Measurements from ENCODE around the gene MAP6.

Gene MAP6

GRCh38 chr11:75639762-75640181, 29.1 kb downstream of the MAP6 start:
- H3K36me3 ChIP-seq (ENCODE audit: insufficient read depth, low read length), result no peaks in the 10 kb centered on the region
- H3K27me3 ChIP-seq (ENCODE audit: insufficient read depth, low read length), result no peaks in the 10 kb centered on the region
- no peaks in the 10 kb centered on the region for H3F3A ChIP-seq (ENCODE audit: insufficient read depth, low read length)
- no peaks in the 10 kb centered on the region for H4K20me1 ChIP-seq (ENCODE audit: insufficient read depth, low read length)
- H3K9me3 ChIP-seq (ENCODE audit: low read length), result no peaks in the 10 kb centered on the region
- no peak for TF ChIP-seq CTCF (IDR thresholded peaks at IDR 0.05; ENCODE audit: low read length)
- no peak for TF ChIP-seq EZH2 (IDR thresholded peaks at IDR 0.05; ENCODE audit: borderline replicate concordance, low read length)
- H3K4me3 ChIP-seq (ENCODE audit: low read depth, low read length, poor library complexity, severe bottlenecking), result no peak overlapping the region
- H3K9ac ChIP-seq (ENCODE audit: low read length), result no peak overlapping the region
- no peaks in the 10 kb centered on the region for H3K4me1 ChIP-seq (ENCODE audit: insufficient read depth, low read length, severe bottlenecking)
- no peak overlapping the region for H3K27ac ChIP-seq (ENCODE audit: low read depth, low read length, poor library complexity, severe bottlenecking)
- no peak overlapping the region for H3K4me2 ChIP-seq (ENCODE audit: low read length)
- H3K9me2 ChIP-seq (ENCODE audit: low read depth, low read length), result no peaks in the 10 kb centered on the region
- no peaks in the 10 kb centered on the region for H3K79me2 ChIP-seq (ENCODE audit: insufficient read depth, low read length)
- no peak overlapping the region for H2AFZ ChIP-seq (ENCODE audit: low read length)

- TF ChIP-seq EZH2 (IDR thresholded peaks at IDR 0.05; ENCODE audit: borderline replicate concordance, low read length) (no peak), CTCF (IDR thresholded peaks at IDR 0.05; ENCODE audit: low read length) (no peak)
- H3K9me2 ChIP-seq (ENCODE audit: low read depth, low read length), result no peaks in the 10 kb centered on the region
These were observed 30.8 kb downstream of the MAP6 start for GRCh38 chr11:75637998-75638397.

GRCh38 chr11:75635066-75635862, 33.6 kb downstream of the MAP6 start:
- Histone ChIP-seq H3K79me2 (ENCODE audit: insufficient read depth, low read length) (no peaks in the 10 kb centered on the region), H3K36me3 (ENCODE audit: insufficient read depth, low read length) (no peaks in the 10 kb centered on the region), H3K27me3 (ENCODE audit: insufficient read depth, low read length) (0 out of 2 replicates have a peak, but pooled peaks cover 2% of the 10 kb centered on the region), H3K4me3 (ENCODE audit: low read depth, low read length, poor library complexity, severe bottlenecking) (no peak overlapping the region), H3F3A (ENCODE audit: insufficient read depth, low read length) (no peaks in the 10 kb centered on the region), H2AFZ (ENCODE audit: low read length) (no peak overlapping the region), H3K4me1 (ENCODE audit: insufficient read depth, low read length, severe bottlenecking) (no peaks in the 10 kb centered on the region), H3K9me2 (ENCODE audit: low read depth, low read length) (no peaks in the 10 kb centered on the region), H3K27ac (ENCODE audit: low read depth, low read length, poor library complexity, severe bottlenecking) (no peak overlapping the region), H4K20me1 (ENCODE audit: insufficient read depth, low read length) (no peaks in the 10 kb centered on the region), H3K9ac (ENCODE audit: low read length) (no peak overlapping the region), H3K4me2 (ENCODE audit: low read length) (no peak overlapping the region), H3K9me3 (ENCODE audit: low read length) (no peaks in the 10 kb centered on the region)
- TF ChIP-seq CTCF (IDR thresholded peaks at IDR 0.05; ENCODE audit: low read length) (no peak), EZH2 (IDR thresholded peaks at IDR 0.05; ENCODE audit: borderline replicate concordance, low read length) (no peak)

More at GRCh38 chr11:75637998-75638397, 30.8 kb downstream of the MAP6 start:
- no peak overlapping the region for H3K27ac ChIP-seq (ENCODE audit: low read depth, low read length, poor library complexity, severe bottlenecking)
- no peaks in the 10 kb centered on the region for H3K4me1 ChIP-seq (ENCODE audit: insufficient read depth, low read length, severe bottlenecking)
- H3K4me3 ChIP-seq (ENCODE audit: low read depth, low read length, poor library complexity, severe bottlenecking), result no peak overlapping the region
- H4K20me1 ChIP-seq (ENCODE audit: insufficient read depth, low read length), result no peaks in the 10 kb centered on the region
- H2AFZ ChIP-seq (ENCODE audit: low read length), result no peak overlapping the region
- no peaks in the 10 kb centered on the region for H3K27me3 ChIP-seq (ENCODE audit: insufficient read depth, low read length)
- no peaks in the 10 kb centered on the region for H3K9me3 ChIP-seq (ENCODE audit: low read length)
- no peaks in the 10 kb centered on the region for H3K36me3 ChIP-seq (ENCODE audit: insufficient read depth, low read length)
- no peaks in the 10 kb centered on the region for H3K79me2 ChIP-seq (ENCODE audit: insufficient read depth, low read length)
- H3K9ac ChIP-seq (ENCODE audit: low read length), result no peak overlapping the region
- no peak overlapping the region for H3K4me2 ChIP-seq (ENCODE audit: low read length)
- H3F3A ChIP-seq (ENCODE audit: insufficient read depth, low read length), result no peaks in the 10 kb centered on the region

Data from OCI-LY1 (cell line).